Caco-2 (cell line): ENCODE data around the gene MEMO1. TPM values are rescaled to one million over a fixed set of nuclear protein-coding genes. Genes with fewer than 3 reads are reported as not detected.
A peak's percentile ranks its signal among the peaks of the same experiment; 100 is the strongest.
"Not testable (repeated sequence)": the region's sequence is repeated elsewhere in the genome, so short reads cannot be mapped to it uniquely, and the experiment has no call there.

Source experiments
- BruUV-seq: library from RNA; stranded (reverse); fragments of 400-500 nt; replicated peaks from 2 replicates; lab custom pipeline; 2021; lab: Mats Ljungman, UMichigan
- CTCF ChIA-PET: fragments of 300-600 bp; sonication (Branson Sonifier 250); formaldehyde crosslinking; loops from one replicate; lab custom pipeline; 2022; ENCODE audit warnings: antibody characterized with exemption; lab: Charles Lee
- POLR2A ChIA-PET: fragments of 300-600 bp; sonication (Branson Sonifier 250); formaldehyde crosslinking; loops from one replicate; lab custom pipeline; 2022; ENCODE audit warnings: antibody characterized with exemption; lab: Charles Lee
- DNase-seq, 2 experiments: peaks; one replicate each; pipeline versions ENCODE4 v3.0.0 to v3.0.0-alpha.2; 2020 to 2022
- H3K27me3 ChIP-seq: replicated peaks from 2 replicates; pipeline ENCODE4 v1.6.0; 2011; ENCODE audit warnings: low read length; ENCODE audit not compliant: control insufficient read depth, insufficient read depth
- H3K36me3 ChIP-seq: 2 replicates; pipeline ENCODE4 v1.5.1; 2011; ENCODE audit warnings: low read length; ENCODE audit not compliant: control insufficient read depth, insufficient read depth
- H3K4me1 ChIP-seq: fragments of 250-450 bp; sonication (Bioruptor Pico); 2 replicates; pipeline ENCODE4 v1.5.1; 2020; ENCODE audit warnings: mild to moderate bottlenecking
- H3K4me3 ChIP-seq: 2 replicates; pipeline ENCODE4 v1.5.1; 2011; ENCODE audit warnings: low read depth, mild to moderate bottlenecking, control low read depth, low read length
- H3K9me3 ChIP-seq: fragments of 250-450 bp; sonication (Bioruptor Pico); 2 replicates; pipeline ENCODE4 v1.5.1; 2020; ENCODE audit warnings: mild to moderate bottlenecking, moderate library complexity
- H3K27ac Mint-ChIP-seq: one replicate; pipeline ENCODE4 v1.8.0; 2022; ENCODE audit warnings: mixed read lengths; ENCODE audit not compliant: unreplicated experiment
- H3K27me3 Mint-ChIP-seq: one replicate; pipeline ENCODE4 v1.8.0; 2022; ENCODE audit warnings: mixed read lengths; ENCODE audit not compliant: insufficient read depth, unreplicated experiment
- H3K36me3 Mint-ChIP-seq: one replicate; pipeline ENCODE4 v1.8.0; 2022; ENCODE audit warnings: mild to moderate bottlenecking, mixed read lengths; ENCODE audit not compliant: insufficient read depth, unreplicated experiment
- H3K4me1 Mint-ChIP-seq: one replicate; pipeline ENCODE4 v1.8.0; 2022; ENCODE audit warnings: low read depth, mixed read lengths; ENCODE audit not compliant: unreplicated experiment
- H3K4me3 Mint-ChIP-seq: one replicate; pipeline ENCODE4 v1.8.0; 2022; ENCODE audit warnings: mild to moderate bottlenecking, moderate library complexity, mixed read lengths; ENCODE audit not compliant: unreplicated experiment
- H3K9me3 Mint-ChIP-seq: one replicate; pipeline ENCODE4 v1.8.0; 2022; ENCODE audit warnings: mixed read lengths; ENCODE audit not compliant: unreplicated experiment
- intact Hi-C: fragments of 100-400 bp; cut with micrococcal nuclease; formaldehyde crosslinking; loops from one replicate; pipeline ENCODE4 v1.10.0; 2022; ENCODE audit not compliant: unreplicated experiment
- total RNA-seq: library from RNA; stranded (reverse); gene quantifications from 2 replicates; pipeline ENCODE4 v1.2.3, GENCODE V29; 2022
- TF ChIP-seq, protein P1 (sequence below), 2 experiments: fragments of 200-600 bp in 1 of 2; IDR thresholded peaks; 1 replicate in 1 of 2; 2 replicates in 1 of 2; pipeline versions ENCODE4 v1.5.1 to v1.8.0; 2011 to 2022; ENCODE audit warnings: antibody characterized with exemption in 1 of 2, control low read depth in 1 of 2, inconsistent platforms in 1 of 2, low read depth in 1 of 2, low read length in 1 of 2, mild to moderate bottlenecking in 1 of 2, moderate library complexity in 1 of 2; ENCODE audit not compliant: insufficient read depth in 1 of 2, severe bottlenecking in 1 of 2, unreplicated experiment in 1 of 2

The MEMO1 gene
- total RNA-seq, 1 experiment from 2014 or later: 79.0 TPM

DNA sequence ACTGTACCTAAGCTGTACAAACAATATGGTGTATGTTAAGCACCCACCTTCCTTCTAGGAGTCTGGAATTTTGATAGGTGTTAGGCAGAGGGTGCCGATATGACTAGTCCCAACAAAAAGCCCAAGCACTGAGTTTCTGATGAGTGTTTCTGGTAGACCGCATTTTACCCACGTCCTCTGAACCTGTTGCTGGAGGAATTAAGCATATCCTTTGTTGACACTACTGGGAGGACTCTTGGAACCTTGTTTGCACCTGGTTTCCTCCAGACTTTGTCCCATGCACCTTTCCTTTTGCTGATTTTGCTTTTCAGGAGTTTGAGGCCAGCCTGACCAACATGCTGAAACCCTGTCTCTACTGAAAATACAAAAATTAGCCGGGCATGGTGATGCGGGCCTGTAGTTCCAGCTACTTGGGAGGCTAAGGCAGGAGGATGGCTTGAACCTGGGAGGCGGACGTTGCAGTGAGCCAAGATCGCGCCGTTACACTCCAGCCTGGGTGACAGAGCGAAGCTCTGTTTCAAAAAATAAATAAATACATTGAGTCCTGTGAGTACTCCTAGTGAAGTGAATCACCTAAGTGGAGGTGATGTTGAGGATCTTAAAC, 41.1 kb upstream of the MEMO1 start:
- no peak overlapping the region for H3K4me3 ChIP-seq
- no peak overlapping the region for H3K4me3 Mint-ChIP-seq

DNA sequence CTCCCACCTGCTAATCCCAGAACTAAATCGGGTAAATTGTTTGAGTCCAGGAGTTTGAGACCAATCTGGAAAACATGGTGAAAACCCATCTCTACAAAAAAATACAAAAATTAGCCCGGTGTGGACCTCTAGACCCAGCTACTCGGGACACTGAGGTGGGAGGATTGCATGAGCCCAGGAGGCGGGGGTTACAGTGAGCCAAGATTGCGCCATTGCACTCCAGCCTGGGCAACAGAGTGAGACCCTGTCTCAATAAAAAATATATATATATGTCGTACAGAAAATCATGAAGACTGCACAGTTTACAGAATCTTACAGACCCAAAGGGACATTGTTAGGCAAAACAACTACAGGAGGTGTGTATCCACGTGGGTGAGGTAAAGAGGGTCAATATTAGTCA, 32.8 kb upstream of the MEMO1 start:
- intact Hi-C loops: no loop called here
- CTCF ChIA-PET: no interaction called here
- POLR2A ChIA-PET: no interaction called here

More for the DNA sequence above, 41.1 kb upstream of the MEMO1 start:
- no peaks in the 10 kb centered on the region for H3K9me3 Mint-ChIP-seq
- Histone ChIP-seq H3K4me1 (0 out of 2 replicates have a peak, but pooled peaks cover 6% of the 10 kb centered on the region), H3K36me3 (no peaks in the 10 kb centered on the region), H3K9me3 (no peaks in the 10 kb centered on the region), H3K27me3 (no peaks in the 10 kb centered on the region)
- BruUV-seq: no TSS peak
- H3K27me3 Mint-ChIP-seq: no peaks in the 10 kb centered on the region
- no peak for DNase-seq
- intact Hi-C loops: no loop called here
- POLR2A ChIA-PET: interaction anchor here (0.6 kb wide), 1 partner anchor 35 kb away, joined by 5 read pairs; no protein-coding TSS in a partner anchor
- no peaks in the 10 kb centered on the region for H3K4me1 Mint-ChIP-seq
- no peaks in the 10 kb centered on the region for H3K36me3 Mint-ChIP-seq
- CTCF ChIA-PET: no interaction called here
- no peak overlapping the region for H3K27ac Mint-ChIP-seq
- TF ChIP-seq, protein P1, sequence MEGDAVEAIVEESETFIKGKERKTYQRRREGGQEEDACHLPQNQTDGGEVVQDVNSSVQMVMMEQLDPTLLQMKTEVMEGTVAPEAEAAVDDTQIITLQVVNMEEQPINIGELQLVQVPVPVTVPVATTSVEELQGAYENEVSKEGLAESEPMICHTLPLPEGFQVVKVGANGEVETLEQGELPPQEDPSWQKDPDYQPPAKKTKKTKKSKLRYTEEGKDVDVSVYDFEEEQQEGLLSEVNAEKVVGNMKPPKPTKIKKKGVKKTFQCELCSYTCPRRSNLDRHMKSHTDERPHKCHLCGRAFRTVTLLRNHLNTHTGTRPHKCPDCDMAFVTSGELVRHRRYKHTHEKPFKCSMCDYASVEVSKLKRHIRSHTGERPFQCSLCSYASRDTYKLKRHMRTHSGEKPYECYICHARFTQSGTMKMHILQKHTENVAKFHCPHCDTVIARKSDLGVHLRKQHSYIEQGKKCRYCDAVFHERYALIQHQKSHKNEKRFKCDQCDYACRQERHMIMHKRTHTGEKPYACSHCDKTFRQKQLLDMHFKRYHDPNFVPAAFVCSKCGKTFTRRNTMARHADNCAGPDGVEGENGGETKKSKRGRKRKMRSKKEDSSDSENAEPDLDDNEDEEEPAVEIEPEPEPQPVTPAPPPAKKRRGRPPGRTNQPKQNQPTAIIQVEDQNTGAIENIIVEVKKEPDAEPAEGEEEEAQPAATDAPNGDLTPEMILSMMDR (IDR thresholded peaks at IDR 0.05; ENCODE audit: insufficient read depth in 1 of 2, low read depth in 1 of 2, low read length in 1 of 2, severe bottlenecking in 1 of 2, unreplicated experiment in 1 of 2): no peak

DNA sequence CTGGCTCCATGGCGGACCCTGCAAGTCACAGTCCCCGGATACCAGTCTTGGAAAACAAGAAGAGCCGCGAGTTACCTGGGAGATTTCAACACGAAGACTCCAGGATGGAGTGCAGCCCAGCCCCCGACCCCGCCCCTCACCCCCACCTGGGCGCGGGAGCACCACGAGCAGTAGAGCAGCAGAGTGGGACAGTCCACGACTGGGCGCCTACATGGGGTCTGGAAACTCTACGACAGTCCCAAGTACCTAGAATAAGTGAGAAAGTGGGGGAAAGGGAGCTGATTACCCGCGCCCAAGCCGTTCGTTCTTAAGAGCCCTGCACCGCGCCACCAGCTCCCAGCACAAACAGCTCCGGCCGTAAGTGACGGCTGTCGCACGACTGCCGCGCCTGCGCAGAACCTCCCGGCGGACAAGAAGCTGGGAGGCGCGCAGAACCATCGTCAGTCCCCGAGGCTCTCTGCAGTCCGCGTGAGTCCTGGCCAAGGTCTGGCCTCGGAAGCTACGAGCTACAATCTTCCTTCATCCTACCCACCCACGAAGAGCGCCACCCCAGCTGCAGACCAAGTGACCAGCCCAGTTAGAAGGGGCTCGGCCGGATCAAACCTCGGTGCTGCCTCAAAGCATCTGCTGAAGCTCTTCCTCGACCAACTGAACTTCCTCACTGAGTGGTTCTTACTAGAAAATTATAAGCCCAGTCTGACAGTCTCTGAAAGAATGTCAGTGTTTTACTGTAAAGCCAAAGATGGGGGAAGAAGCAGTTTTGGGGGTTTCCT, 28.8 kb upstream of the MEMO1 start, which contains the start of gene DPY30:
Gene DPY30, minus strand, starts transcription at position 359 of the 773 bp plus-strand sequence. Its CDS starts 349 bp downstream, at position 10.
- Mint-ChIP-seq H3K36me3 (peaks cover 19% of the 10 kb centered on the region), H3K4me3 (peak within 1 kb of the TSS; percentile 100), H3K9me3 (no peaks in the 10 kb centered on the region), H3K27ac (peak within 1 kb of the TSS; percentile 95), H3K4me1 (no peaks in the 10 kb centered on the region), H3K27me3 (no peaks in the 10 kb centered on the region)
- BruUV-seq: no TSS peak
- Histone ChIP-seq H3K27me3 (no peaks in the 10 kb centered on the region), H3K4me3 (peak within 1 kb of the TSS; percentile 91), H3K9me3 (no peaks in the 10 kb centered on the region), H3K4me1 (peaks cover 9% of the 10 kb centered on the region; the same call in 1 of the 2 replicates), H3K36me3 (no peaks in the 10 kb centered on the region)
- DNase-seq: peak; percentile 95
- ChIA-PET POLR2A (interaction anchor here (0.5 to 2.4 kb wide), 18 partner anchors 17 to 192 kb away, joined by 3 to 79 read pairs (median 4); partner anchors contain the start of genes MEMO1, SLC30A6 and SPAST), CTCF (interaction anchor here (0.6 to 3.4 kb wide), 8 partner anchors 11 to 153 kb away, joined by 3 to 18 read pairs (median 4); partner anchors contain the start of genes SLC30A6 and SPAST)
- TF ChIP-seq, protein P1 (IDR thresholded peaks at IDR 0.05; ENCODE audit: insufficient read depth in 1 of 2, low read depth in 1 of 2, low read length in 1 of 2, severe bottlenecking in 1 of 2, unreplicated experiment in 1 of 2): peak in 1 of 2 experiments; percentile 15
- intact Hi-C loops: loop anchor here (1.0 to 2.0 kb wide), 2 partner anchors 24 to 29 kb away; partner anchors contain the start of genes MEMO1 and SPAST

More for the DNA sequence above, 32.8 kb upstream of the MEMO1 start:
- TF ChIP-seq, protein P1 (IDR thresholded peaks at IDR 0.05; ENCODE audit: insufficient read depth in 1 of 2, low read depth in 1 of 2, low read length in 1 of 2, severe bottlenecking in 1 of 2, unreplicated experiment in 1 of 2): no peak
- DNase-seq: no peak
- Mint-ChIP-seq H3K36me3 (peaks cover 13% of the 10 kb centered on the region), H3K27me3 (no peaks in the 10 kb centered on the region), H3K4me3 (no peak overlapping the region), H3K27ac (no peak overlapping the region), H3K4me1 (no peaks in the 10 kb centered on the region), H3K9me3 (no peaks in the 10 kb centered on the region)
- Histone ChIP-seq H3K4me1 (peaks cover 9% of the 10 kb centered on the region; the same call in 1 of the 2 replicates), H3K9me3 (no peaks in the 10 kb centered on the region), H3K36me3 (no peaks in the 10 kb centered on the region), H3K27me3 (no peaks in the 10 kb centered on the region), H3K4me3 (no peak overlapping the region)
- BruUV-seq: no TSS peak

DNA sequence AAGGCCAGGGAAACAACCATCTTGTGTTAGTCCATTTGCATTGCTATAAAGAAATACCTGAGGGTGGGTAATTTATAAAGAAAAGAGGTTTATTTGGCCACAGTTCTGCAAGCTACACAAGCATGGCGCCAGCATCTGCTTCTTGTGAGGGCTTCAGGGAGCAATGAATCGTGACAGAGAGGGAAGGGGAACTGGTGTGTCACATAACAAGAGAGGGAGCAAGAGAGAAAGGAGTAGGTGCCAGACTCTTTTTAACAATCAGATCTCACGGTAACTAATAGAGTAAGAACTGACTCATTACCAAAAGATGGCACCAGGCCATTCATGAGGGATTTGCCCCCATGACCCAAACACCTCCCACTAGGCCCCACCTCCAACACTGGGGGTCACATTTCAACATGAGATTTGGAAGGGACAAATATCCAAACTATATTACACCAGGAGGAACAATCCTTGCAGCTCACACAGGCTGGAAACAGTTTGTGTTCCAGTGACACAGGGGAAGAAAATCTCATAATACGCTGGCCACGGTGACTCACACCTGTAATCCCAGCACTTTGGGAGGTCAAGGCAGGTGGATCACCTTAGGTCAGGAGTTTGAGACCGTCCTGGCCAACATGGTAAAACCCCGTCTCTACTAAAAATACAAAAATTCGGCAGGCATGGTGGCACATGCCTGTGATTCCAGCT, 23.5 kb upstream of the MEMO1 start:
- H3K4me1 ChIP-seq, H3K9me3 Mint-ChIP-seq, intact Hi-C loops, H3K36me3 ChIP-seq, H3K27ac Mint-ChIP-seq, H3K27me3 ChIP-seq, BruUV-seq, H3K4me3 Mint-ChIP-seq, POLR2A ChIA-PET, H3K4me3 ChIP-seq, CTCF ChIA-PET, H3K9me3 ChIP-seq, H3K4me1 Mint-ChIP-seq, DNase-seq, H3K27me3 Mint-ChIP-seq: not testable (repeated sequence)
- peaks cover 28% of the 10 kb centered on the region for H3K36me3 Mint-ChIP-seq
